Activated naive CD4-positive, alpha-beta T cell treated with Interleukin-2 at 50 U/mL for 16 hours (primary cell): ENCODE results near the gene HP1BP3.
"Not testable (repeated sequence)": the region's sequence is repeated elsewhere in the genome, so short reads cannot be mapped to it uniquely, and the experiment has no call there.

Experiments used
- DNase-seq: peaks from one replicate; pipeline ENCODE4 v3.0.0-alpha.2; 2020

HP1BP3 gene

DNA sequence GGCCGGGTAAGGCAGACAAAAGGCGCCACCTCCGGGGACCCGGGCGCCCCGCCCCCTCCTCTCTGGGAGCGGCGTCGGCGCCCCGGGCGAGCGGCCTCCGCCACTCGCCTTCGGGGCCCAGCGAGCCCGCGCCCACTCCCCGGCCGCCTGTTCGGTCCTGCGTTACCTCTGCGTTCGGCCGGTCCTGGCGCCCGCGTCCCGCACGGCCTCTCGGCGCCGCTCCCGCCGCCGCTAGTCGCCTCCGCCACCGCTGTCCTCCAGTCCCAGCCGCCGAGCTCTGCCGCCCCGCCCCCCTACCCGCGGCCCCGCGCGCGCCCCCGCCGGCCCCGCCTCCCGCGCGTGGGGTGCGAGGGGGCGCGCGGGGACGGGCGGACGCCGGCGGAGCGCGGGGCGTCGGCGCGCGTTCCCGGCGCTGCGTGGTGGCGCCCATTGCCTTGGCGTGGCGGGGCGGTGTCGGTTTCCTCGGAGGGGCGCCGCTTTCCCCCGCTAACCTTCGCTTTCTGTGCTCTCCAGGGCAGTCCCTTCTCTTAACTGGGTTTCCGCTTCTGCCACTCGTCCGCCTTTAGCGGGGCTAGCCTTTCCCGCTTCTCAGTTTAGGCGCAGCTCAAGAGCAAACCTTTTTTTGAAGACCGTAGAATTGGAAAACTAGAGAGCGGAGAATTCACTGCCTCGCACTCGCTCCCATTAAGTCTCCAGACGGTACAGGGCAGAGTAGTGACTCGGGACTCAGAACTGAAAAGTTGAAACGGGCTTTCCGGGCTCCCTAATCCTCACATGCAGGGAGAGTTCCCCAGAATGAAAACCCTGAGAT lies at the start of gene HP1BP3:
Gene HP1BP3, minus strand, starts transcription at position 279 of the 811 bp plus-strand sequence. CDS start 6,867 bp downstream, outside the sequence.
- peak; percentile 85 for DNase-seq

GRCh38 chr1:20836230-20836629 lies 49.1 kb upstream of the HP1BP3 start:
- no peak for DNase-seq

- DNase-seq = no peak
These were observed 47.7 kb upstream of the HP1BP3 start for GRCh38 chr1:20834780-20835179.

DNA sequence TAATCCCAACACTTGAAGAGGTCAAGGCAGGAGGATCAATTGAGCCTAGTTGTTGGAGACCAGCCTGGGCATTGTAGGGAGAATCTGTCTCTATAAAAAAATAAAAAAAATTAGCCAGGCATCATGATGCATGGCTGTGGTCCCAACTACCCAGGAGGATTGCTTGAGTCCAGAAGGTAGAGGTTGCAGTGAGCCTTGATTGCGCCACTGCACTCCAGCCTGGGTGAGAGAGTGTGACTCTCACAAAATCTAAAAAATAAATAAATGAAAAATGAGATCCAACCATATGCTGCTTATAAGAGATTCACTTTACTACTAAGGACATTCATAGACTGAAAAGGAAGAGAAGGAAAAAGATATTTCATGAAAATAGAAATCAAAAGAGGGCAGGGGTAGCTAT lies 47.1 kb upstream of the HP1BP3 start:
- DNase-seq = no peak

DNA sequence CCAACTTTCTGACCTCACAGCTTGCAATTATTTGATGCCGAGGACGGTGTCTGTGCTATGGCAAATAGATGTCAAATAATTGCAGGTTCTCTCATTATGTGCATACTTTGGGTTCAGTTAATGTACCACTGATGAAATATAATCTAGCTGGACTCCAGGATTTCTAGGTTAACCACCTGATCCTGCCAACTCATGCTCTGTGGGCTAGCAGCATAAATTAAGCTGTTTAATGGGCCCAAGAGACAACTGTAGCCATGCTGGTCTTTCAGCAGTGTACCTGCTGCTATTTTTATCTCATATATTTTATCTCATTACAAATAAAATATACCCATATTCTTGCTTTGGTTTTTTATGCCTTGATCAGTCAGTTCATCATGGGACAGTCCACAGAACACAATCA lies 43.3 kb upstream of the HP1BP3 start:
- DNase-seq = no peak

DNA sequence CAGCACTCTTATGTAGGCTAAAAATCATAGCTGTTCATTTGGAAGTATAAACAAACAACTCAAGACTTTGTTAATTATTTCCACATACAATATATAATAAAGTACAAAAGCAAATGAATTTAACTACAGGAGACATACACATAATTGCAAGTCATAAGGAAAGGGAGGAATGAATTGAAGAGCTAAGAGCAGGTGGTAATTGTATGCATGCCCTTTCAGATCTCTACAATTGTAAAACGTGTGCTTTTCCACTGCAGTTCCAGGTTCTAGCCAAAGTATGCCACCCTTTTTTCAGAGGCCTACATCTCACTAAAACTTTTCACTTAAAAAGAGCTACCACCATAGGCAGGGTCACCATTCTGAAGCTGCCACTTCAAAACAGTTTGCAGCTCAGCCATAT lies 42.8 kb upstream of the HP1BP3 start:
- no peak for DNase-seq

DNA sequence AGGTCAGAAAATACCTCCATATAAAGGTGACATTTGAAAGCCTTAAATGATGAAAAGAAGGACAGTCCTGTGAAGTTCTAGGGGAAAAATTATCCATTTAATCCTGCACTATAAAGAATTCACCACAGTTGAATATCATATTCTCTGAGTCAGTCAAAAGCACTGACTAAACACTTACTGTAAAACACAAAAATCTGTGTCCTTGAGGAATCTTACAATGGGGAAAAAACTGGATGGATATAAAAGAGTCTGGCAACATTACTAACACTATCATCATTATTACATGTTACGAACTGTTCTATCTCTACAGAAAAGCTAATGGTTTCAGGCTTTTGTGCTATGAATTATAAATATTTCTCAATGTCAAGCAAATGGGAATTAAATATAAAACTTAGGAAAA lies 42.4 kb upstream of the HP1BP3 start:
- DNase-seq = no peak

GRCh38 chr1:20823845-20824244 lies 36.7 kb upstream of the HP1BP3 start:
- no peak for DNase-seq

DNA sequence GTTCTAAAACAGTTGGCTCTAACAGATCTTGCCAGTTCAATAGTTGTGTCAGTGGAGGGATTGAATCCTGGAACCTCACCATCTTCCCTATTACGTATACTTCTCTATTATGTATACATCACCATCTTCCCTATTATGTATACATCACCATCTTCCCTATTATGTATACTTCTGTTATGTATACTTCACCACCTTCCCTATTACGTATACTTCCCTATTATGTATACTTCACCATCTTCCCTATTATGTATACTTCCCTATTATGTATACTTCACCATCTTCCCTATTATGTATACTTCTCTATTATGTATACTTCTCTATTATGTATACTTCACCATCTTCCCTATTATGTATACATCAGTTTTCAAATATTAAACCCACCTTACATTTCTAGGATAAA lies 34.4 kb upstream of the HP1BP3 start:
- DNase-seq = no peak

- DNase-seq = no peak
These were observed 32.7 kb upstream of the HP1BP3 start for GRCh38 chr1:20819818-20820217.

DNA sequence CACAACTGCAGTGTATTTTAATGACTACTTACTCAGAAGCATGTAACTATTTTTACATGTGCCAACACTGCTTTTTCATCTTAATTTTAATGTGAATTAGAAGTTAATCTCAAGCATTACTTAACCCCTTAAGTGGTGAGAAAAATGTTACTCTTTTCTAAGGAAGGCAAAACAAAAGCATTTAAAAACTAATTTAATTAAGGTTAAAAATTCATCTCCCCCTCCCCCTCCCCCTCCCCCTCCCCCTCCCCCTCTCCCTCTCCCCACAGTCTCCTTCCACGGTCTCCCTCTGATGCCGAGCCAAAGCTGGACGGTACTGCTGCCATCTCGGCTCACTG lies 27.4 kb upstream of the HP1BP3 start:
- no peak for DNase-seq

DNA sequence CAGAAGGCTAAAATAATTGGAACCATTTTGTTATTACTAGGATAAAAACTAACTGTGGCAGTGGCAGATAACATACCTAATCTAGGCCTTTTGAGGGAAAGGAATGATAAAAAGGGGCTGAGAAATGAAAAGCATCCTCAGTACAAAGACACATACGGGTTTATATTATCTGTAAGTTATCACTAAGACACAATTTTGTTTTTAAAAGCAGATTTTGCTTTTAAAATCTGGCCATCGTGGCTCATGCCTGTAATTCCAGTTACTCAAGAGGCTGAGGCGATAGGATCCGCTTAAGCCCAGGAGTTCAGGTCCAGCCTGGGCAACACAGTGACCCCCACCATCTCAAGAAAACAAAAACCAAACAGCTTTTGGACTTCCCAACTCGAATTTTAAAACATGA lies 24.8 kb upstream of the HP1BP3 start:
- no peak for DNase-seq

DNA sequence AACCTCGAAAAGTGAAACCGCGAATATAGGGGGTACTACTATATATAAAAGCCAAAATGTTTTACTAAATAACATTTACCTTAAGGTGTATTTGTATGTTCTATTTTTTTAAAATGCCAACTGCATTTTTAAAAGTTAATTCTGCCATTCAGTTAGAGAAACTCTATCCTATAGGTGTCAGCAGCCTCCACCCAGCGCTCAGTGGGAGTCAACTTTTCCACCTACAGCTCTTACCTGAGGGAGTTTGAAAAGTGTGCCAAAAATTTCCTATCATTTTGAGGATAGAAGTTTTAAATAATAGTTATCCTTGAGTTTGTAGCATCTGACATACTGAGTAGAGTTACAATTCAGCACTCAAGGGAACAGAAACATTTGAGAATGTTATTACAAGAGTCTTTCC lies 6.1 kb upstream of the HP1BP3 start:
- no peak for DNase-seq

DNA sequence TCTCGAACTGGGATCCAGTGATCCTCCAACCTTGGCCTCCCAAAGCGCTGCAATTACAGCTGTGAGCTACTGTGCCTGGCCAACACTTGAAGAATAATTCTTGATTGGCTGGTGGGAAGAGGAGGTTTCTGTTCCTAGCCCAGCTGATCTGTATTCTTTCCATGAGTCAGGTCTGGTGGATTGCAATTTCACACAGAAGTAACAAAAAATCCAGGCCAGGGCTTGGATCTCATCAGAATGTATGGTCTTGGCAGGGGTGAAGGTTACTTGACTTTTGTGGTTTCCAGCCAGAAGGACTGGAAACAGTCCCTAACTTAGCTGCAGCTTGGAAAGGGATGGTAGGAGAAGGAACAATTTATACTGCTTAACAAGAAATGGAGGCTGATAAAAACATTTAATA lies 5.1 kb upstream of the HP1BP3 start:
- no peak for DNase-seq

DNA sequence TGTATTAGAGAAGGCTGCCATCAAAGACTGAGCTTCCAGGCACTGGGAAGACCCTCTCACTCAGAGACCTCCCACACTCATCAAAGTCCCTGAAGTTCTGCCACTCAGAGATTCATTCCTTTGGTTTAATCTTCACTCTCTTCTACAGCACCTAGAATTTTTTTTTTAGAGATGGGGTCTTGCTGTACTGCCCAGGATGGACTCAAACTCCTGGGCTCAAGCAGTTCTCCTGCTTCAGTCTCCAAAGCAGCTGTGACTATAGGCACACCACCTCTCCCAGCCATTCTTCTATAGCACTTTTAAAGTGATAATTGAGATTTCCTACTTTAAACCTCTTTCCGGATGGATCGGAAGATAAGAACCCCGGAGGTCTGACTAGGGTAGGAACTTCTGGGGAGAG lies 3.7 kb upstream of the HP1BP3 start:
- no peak for DNase-seq

- DNase-seq = not testable (repeated sequence)
These were observed 2.5 kb upstream of the HP1BP3 start for GRCh38 chr1:20789598-20789997.

GRCh38 chr1:20787840-20788795 lies 1.0 kb upstream of the HP1BP3 start:
- DNase-seq = no peak

GRCh38 chr1:20786253-20787028 lies 666 bp downstream of the HP1BP3 start:
- peak; percentile 97 for DNase-seq

DNA sequence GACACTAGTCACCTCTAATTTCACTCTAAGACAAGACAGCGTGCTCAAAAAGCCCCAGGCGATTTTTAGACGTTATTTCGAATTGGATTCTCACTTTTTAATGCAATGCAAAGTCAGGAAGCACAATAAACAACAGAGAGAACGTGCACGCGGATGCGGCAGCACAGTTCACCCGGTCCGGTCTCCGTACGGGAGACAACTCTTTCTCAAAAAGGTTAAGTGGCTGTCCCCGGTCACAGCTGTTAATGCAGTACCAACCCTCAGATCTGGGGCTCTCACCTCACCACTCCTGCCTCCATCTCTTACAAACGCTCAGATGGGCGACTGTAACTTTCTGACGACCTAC lies 1.2 kb downstream of the HP1BP3 start:
- no peak for DNase-seq

DNA sequence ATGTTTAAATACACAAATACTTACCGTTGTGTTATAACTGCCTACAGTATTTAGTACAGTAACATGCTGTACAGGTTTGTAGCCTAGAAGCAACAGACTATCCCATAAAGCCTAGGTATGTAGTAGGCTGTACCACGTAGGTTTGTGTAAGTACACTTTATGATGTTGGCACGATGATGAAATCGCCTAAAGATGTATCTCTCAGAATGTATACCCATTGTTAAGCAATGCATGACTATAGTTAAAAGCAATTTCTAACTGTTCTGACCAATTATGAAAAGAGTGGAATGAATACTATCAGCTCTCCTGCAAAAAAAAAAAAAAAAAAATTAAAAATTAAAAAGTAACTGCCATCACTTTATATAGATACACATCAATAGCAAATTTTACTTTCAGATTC lies 11.4 kb downstream of the HP1BP3 start:
- no peak for DNase-seq

- no peak for DNase-seq
These were observed 15.3 kb downstream of the HP1BP3 start for GRCh38 chr1:20771780-20772179.

- no peak for DNase-seq
These were observed 16.6 kb downstream of the HP1BP3 start for GRCh38 chr1:20770314-20771087.

DNA sequence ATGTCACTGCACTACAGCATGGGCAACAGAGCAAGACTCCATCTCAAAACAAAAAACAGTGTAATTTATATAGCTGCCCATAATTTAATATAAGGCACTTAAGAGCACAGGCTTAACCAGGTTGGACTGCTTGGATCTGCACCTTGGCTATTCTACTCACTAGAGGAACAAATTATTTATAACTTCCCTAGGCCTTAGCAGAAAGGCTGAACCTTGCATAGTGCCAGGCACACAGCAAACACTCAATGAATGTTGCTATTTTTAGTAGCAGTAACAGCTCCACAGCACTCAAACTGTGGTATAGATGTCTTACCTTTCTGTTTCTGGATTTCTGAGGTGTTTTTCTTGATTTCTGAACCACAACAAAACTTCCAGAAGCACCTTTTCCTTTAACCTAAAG lies 19.8 kb downstream of the HP1BP3 start:
- no peak for DNase-seq
